Measurements from ENCODE around the gene RTBDN. TPM values are rescaled to one million over a fixed set of nuclear protein-coding genes. Genes with fewer than 3 reads are reported as not detected.
"Not testable (repeated sequence)": the region's sequence is repeated elsewhere in the genome, so short reads cannot be mapped to it uniquely, and the experiment has no call there.

The RTBDN gene
- total RNA-seq, 1 experiment from 2014 or later, result not detected

GRCh38 chr19:12858041-12858928 is 23.9 kb upstream of the RTBDN start:
- no peak for DNase-seq (ENCODE audit: low spot score)

- no peak for DNase-seq (ENCODE audit: low spot score)
Observed at GRCh38 chr19:12856653-12857052, 22.3 kb upstream of the RTBDN start.

DNA sequence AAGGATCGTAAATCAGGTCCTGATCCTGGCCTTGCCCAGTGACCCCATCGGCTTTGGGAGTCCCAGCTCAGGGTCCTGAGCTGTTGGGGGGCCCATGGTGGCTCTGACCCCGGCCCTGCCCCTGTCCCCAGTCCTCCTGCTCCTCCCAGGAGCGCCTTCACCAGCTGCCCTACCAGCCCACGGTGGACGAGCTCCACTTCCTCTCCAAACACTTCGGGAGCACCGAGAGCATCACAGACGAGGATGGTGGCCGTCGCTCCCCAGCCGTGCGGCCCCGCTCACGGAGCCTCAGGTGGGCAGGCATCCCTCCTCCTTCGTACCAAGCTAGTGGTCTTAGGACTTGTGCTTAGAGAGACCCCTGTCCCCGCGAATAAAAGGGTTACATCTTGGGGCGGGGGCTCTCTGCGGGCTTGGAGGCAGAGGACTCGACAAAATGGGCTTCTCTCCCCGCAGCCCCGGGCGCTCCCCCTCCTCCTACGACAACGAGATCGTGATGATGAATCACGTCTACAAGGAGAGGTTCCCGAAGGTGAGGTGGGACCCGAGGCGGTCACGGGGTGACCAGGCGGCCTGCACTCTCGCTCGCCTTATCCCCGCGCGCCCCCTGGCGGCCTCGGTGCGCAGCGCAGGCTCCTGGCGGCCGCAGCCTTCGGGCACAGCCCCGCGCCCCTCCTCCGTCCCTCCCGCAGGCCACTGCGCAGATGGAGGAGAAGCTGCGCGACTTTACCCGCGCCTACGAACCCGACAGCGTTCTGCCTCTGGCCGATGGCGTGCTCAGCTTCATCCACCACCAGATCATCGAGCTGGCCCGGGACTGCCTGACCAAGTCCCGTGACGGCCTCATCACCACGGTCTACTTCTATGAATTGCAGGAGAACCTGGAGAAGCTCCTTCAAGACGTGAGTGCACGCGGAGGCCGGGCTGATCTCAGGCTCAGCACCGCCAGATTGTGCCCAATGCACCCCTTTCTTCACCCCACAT is 13.1 kb upstream of the RTBDN start:
- peak; percentile 87 for DNase-seq (ENCODE audit: low spot score)

GRCh38 chr19:12846613-12847012 is 12.2 kb upstream of the RTBDN start:
- DNase-seq (ENCODE audit: low spot score), result not testable (repeated sequence)

DNA sequence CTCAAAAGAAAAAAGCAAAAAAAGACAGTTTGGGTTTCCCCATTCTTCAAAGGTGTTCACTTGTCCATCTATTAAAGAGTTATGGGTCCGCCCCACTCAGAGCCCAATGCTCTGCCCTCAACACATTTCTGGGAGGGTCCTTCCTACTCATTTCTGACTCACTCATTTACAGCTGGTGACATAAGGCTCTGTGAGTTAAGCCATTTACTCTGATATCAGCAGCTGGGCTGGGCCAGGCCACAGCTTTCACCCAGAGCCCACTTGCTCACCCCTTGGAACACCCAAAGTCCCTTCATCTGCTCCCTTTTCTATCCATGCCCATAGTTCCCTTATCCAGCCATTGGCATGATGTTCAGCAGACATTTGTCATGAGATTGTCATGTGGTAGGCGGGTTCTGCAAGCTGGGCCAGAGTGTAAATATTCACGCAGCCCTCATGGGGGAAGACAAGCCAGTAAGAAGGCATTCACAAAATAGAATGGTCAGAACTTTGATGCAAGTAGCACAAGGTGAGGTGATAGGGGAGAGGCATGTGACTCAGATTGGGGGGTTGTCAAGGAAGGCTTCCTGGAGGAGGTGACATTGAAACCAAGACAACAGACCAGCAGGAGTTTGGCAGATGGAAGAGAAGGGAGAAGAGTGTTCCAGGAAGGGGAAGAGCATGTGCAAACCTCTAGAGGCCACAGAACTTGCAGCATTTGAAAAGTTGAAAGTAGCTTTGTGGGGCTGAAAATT is 9.8 kb upstream of the RTBDN start:
- peak; percentile 4 for DNase-seq (ENCODE audit: low spot score)

DNA sequence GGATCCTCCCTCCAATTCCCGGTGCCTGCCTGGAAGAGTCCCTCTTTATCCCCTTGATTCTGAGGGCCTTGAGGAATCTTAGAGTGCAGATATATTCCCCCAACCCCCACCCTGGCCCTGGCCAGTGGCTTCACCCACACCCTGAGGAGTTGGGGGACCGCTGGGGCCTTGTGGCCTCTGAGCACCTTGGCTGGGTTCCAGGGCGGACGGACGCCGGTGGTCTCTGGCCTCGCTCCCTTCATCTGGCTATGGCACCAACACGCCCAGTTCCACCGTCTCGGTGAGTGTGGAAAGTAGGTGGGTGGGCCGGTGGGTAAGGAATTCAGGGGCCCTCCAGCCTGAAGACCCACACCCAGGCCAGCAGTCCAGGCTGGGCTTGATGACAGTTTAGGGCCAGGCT is 8.9 kb upstream of the RTBDN start:
- DNase-seq (ENCODE audit: low spot score), result peak; percentile 4

DNA sequence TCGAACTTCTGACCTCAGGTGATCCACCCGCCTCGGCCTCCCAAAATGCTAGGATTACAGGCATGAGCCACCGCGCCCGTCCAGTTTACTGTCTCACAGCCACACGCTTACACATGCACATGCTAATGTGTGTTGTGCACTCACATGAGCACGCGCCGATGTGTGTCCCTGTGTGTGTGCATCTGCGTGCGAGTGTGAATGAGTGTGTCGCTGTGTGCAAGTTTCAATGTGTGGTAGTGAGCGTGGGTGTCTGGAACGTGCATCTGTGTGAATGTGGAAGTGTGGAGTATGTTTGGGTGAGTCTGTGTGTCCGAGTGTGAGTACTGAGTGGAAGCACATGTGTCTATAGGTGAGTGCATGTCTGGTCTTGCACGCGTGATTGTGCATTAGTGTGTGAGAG is 8.1 kb upstream of the RTBDN start:
- no peak for DNase-seq (ENCODE audit: low spot score)

DNA sequence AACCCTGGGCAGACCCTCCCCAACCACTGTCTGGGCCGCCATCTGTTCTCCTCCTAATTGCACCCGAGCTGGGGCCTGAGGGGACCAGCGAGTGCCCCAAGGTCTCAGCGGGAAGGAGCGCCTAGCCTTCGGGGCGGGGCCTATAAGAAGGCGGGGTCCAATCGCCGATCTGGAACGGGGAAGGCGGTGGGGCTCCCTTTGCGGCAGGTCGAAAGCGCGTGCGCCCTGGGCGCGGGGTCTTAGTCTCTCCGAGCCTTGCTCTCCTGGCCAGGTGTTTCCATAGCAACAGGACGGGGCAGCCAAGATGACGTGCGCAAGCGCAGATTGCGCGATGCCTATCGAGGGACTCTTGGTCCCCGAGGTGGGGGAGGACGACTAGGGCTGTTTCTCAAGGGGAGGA is 6.7 kb upstream of the RTBDN start:
- DNase-seq (ENCODE audit: low spot score), result no peak

DNA sequence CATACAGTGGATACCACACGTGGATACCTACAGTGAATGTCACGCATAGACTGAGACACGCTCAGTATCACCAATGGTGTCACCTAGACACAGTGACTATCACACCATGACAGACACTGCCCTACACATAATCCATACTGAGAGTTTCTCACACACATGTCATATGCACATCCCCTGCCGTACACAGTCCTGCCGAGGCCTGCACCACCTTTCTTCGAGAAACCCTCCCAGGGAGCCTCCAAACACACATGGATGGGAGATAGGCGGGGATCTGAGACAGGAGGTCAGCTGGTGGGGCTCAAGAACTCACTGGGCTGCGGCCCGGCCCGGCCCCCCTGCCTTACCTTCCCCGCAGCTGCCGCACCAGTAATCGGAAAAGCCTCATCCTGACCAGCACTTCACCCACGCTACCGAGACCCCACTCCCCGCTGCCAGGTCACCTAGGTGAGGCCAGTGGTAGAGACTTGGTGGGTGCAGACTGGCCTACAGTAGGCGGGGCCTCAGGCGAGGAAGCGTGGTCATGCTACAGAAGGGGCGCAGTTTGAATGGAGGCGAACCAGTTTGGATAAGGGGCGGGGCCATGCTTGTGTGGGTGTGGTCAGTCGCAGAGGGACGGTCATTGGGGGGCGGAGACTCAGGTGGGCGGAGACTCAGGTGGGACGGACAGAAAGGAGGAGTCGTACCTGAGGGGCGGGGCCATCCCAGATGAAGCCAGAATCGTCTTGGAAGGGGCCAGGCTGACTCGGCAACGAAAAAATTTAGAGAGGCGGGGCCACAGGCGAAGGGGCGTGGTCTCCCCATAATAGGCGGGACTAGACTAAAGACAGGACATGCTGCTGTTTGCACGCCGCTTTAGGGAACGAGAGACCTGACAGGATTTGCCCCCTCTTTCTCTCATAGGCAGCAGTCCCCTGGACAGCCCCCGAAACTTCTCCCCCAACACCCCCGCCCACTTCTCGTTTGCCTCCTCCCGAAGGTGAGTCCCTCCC is 6.0 kb upstream of the RTBDN start:
- peak; percentile 27 for DNase-seq (ENCODE audit: low spot score)

DNA sequence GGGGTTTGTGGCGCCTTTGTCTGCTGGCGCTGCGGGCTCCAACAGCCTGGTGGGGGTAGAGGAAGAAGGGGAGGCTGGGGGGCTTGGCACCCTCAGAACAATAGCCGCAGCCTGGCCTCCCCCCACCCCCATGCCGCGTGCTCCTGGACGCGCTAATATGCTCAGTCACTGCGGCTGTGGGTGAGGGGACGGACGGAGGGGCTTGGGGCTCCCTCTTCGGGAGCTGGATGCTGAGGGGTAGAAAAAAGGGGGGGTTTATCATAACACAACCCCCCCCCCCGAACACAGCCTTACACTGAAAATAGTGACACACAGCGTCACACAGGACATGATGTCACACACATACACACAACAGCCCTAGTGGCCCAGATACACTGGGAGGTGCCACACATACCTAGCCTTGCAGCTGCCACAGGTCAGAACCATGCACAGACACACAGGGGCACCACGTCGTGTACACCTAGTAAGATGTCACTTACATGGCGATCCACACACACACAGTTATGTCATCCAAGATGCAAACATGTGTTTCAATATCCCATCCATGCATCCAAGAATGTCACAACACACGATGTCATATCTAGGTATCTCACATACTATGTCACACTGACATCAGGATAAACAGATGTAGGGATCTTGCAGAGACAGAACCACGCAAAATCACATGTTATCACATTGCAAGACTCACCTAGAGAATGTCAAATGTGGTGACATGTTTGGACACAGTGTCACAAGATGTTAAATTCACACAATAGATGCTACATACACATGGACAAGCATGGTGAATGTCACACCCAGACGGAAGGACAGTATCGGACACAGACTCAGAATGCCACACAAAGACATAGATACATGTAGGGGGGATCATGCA is 4.7 kb upstream of the RTBDN start:
- DNase-seq (ENCODE audit: low spot score), result peak; percentile 7

- DNase-seq (ENCODE audit: low spot score), result peak; percentile 27
Observed at GRCh38 chr19:12838182-12838885, 4.0 kb upstream of the RTBDN start, which contains the start of gene MAST1. MAST1 (plus strand) TSS chr19:12838515; CDS start chr19:12838573, 58 bp downstream.

GRCh38 chr19:12837225-12837624 is 2.8 kb upstream of the RTBDN start:
- DNase-seq (ENCODE audit: low spot score), result peak; percentile 5

DNA sequence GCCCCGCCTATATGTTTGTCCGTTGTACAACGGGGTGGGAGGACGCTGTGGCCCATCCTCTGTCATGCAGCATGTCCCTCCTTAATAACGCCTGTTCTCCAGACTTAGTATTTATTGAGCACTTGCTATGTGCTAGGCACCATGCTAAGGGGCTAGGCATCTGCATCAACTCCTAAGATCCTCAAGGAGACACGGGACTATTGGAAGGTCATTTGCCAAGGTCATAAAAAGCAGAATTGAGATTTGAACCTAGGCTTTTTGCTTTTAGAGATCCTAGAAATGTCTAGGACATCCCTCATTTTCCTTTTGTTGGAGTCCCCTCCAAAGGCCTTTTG is 2.1 kb upstream of the RTBDN start:
- DNase-seq (ENCODE audit: low spot score), result no peak

GRCh38 chr19:12834976-12835757 is 788 bp upstream of the RTBDN start:
- peak; percentile 5 for DNase-seq (ENCODE audit: low spot score)

GRCh38 chr19:12833738-12834565 is 427 bp downstream of the RTBDN start:
- peak; percentile 33 for DNase-seq (ENCODE audit: low spot score)

DNA sequence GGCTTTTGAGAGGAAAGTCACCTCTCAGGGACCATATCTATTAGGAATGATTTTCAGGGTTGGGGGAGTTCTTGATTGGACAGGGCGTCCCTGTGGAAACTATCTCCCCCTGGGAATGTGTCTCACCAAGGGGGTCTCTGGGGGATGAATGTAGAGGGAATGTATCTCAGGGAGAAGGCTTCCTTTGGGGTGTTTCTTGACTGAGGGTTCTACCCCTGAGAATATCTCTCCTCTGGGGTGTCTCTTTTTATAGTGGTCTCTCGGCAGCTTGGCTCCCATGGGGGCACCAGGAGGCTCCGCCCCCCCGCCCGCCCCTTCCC is 1.0 kb downstream of the RTBDN start:
- DNase-seq (ENCODE audit: low spot score), result no peak

DNA sequence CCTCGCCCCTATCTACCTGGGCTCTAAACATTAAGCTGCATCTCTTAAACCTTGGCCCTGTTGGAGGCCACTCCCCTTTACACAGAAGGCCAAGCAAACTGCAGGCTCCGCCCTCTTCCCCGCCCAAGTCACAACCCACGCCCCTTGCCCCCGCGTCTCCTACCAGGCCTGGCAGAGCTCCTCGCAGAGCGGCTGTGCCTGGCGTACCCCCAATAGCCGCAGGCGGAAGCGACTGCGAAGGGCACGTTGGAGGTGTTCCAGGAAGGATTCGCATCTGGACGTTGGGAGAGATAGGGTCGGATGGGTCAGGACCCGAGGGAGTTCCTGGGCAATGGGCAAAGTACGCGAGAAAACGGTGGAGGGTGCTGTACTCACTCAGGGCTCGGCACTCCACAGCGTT is 5.9 kb downstream of the RTBDN start:
- DNase-seq (ENCODE audit: low spot score), result no peak

Measured in H4 (cell line).